Lower lobe of right lung (tissue), 2 donors: Measurements from ENCODE around the gene RPTOR. TPM values are rescaled to one million over a fixed set of nuclear protein-coding genes. Genes with fewer than 3 reads are reported as not detected.

ENCODE experiments used
- ATAC-seq, 2 donors: fragments of 200-7000 bp; cut with Tn5 transposase; one replicate each; pipeline ENCODE4 v1.9.1; 2020 to 2022; ENCODE audit warnings: mild to moderate bottlenecking in 2 of 2, moderate library complexity in 2 of 2
- DNase-seq: peaks from one replicate; pipeline ENCODE4 v3.0.0-alpha.2; 2020
- H3K27ac ChIP-seq: fragments of 200-600 bp; one replicate; pipeline ENCODE4 v1.8.0; 2022
- H3K27me3 ChIP-seq: fragments of 200-600 bp; one replicate; pipeline ENCODE4 v1.8.0; 2022; ENCODE audit warnings: low read depth
- H3K36me3 ChIP-seq: fragments of 200-600 bp; one replicate; pipeline ENCODE4 v1.8.0; 2022; ENCODE audit warnings: mild to moderate bottlenecking
- H3K4me1 ChIP-seq: fragments of 200-600 bp; one replicate; pipeline ENCODE4 v1.8.0; 2022
- H3K4me3 ChIP-seq: fragments of 200-600 bp; one replicate; pipeline ENCODE4 v1.8.0; 2022; ENCODE audit warnings: mild to moderate bottlenecking
- H3K9me3 ChIP-seq: fragments of 200-600 bp; one replicate; pipeline ENCODE4 v1.8.0; 2022
- intact Hi-C: fragments of 100-400 bp; cut with DNase I; formaldehyde crosslinking; loops from one replicate; pipeline ENCODE4 v1.11.0; 2022
- total RNA-seq: library from RNA; stranded (reverse); fragmentation: NEBNext Ultra II Directional; extraction: Animal tissue kit (Norgen Biotek cat#: 25700); gene quantifications from one replicate; pipeline ENCODE4 v1.2.1, GENCODE V29; 2021
- TF ChIP-seq, protein P1 (sequence below): fragments of 200-600 bp; IDR thresholded peaks from one replicate; pipeline ENCODE4 v1.8.0; 2022; ENCODE audit warnings: antibody characterized with exemption, mild to moderate bottlenecking
- donor health status: DM: no; HTN: yes; CAD: no; lungs with severe emphysema.

RPTOR gene
- total RNA-seq, 1 donor from 2014 or later: 34.0 TPM

DNA sequence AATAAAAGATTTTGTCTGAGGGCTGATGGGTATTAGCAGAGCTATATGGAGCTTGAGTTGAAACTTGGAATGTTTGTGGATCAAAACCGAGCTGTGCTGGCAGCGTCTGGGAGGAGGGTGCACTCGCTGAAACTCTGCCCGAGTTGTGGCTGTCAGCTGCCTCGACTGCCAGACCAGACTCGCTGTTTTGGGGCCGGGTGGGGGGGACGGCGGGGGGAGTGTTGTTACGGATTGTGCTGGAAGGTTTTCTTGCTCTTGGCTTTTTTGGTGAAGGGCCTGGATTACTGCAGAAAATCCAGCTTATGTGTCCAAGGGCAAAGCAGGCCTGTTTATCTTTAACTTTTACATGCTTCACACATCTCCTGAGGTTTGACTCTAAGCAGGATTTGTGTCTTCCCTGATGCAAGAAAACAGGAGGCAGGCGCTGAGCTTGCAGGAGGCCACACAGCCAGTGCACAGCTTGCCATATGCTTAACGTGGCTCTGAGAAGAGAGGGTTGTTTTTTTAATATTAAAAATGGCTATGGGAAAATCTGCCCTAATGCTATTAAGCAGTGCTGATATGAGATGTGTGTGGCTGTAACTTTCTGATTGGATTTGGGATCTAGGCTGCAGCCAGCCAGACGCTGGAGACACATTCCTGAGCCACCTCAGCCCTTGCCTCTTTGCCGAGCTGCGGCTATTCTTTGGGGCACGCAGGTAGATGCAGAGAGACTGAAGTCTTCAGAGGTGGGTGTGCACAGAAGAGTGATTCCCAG is 20.5 kb upstream of the RPTOR start:
- intact Hi-C loops: no loop called here
- TF ChIP-seq, protein P1, sequence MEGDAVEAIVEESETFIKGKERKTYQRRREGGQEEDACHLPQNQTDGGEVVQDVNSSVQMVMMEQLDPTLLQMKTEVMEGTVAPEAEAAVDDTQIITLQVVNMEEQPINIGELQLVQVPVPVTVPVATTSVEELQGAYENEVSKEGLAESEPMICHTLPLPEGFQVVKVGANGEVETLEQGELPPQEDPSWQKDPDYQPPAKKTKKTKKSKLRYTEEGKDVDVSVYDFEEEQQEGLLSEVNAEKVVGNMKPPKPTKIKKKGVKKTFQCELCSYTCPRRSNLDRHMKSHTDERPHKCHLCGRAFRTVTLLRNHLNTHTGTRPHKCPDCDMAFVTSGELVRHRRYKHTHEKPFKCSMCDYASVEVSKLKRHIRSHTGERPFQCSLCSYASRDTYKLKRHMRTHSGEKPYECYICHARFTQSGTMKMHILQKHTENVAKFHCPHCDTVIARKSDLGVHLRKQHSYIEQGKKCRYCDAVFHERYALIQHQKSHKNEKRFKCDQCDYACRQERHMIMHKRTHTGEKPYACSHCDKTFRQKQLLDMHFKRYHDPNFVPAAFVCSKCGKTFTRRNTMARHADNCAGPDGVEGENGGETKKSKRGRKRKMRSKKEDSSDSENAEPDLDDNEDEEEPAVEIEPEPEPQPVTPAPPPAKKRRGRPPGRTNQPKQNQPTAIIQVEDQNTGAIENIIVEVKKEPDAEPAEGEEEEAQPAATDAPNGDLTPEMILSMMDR: no peak
- DNase-seq: no peak
- H3K27me3 ChIP-seq: peaks cover 22% of the 10 kb centered on the region
- H3K9me3 ChIP-seq: no peaks in the 10 kb centered on the region
- no peaks in the 10 kb centered on the region for H3K36me3 ChIP-seq
- no peak overlapping the region for H3K27ac ChIP-seq
- no peaks in the 10 kb centered on the region for H3K4me1 ChIP-seq
- no peak overlapping the region for H3K4me3 ChIP-seq
- ATAC-seq: no peak

DNA sequence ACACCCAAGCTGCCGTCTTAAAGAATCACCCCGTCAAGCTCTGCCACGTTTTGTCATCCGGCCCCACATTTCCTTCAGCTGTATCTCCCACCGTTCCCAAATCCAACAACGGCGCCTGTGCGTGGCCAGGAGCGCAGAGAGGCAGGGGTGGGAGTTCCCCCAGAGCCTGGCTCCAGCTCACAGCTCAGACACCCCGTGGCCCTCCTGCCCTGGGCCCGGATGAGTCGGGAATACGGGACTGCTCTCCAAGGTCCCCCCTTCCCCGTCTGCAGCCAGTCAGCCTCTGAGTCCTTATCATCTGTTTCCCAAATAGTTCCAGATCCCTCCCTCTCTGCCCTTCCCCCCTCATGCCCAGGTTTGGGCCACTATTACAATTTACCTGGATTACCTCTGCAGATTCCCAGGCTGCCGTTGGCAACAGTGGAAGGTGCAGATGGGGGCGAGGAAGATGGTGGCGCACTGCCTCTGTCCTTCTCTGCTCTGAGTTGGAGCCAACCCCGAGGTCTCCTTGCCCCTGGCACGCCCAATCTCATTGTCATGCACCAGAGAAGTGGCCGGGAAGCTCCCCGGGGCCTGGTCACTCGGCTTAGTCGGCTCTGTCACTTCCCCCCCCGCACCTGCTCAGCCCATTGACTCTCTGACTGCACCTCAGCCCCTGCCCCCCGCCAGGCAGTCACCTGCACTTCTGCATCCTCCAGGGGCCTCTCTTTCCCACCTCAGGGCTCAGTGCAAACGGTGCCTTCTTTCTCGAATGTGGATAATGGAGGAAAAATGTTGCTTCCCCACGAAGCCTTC is 18.3 kb upstream of the RPTOR start:
- no peaks in the 10 kb centered on the region for H3K4me1 ChIP-seq
- intact Hi-C loops: no loop called here
- no peaks in the 10 kb centered on the region for H3K36me3 ChIP-seq
- DNase-seq (no peak), ATAC-seq (no peak)
- H3K9me3 ChIP-seq: no peaks in the 10 kb centered on the region
- TF ChIP-seq, protein P1: no peak
- H3K27ac ChIP-seq: no peak overlapping the region
- no peak overlapping the region for H3K4me3 ChIP-seq
- H3K27me3 ChIP-seq: peaks cover 29% of the 10 kb centered on the region

DNA sequence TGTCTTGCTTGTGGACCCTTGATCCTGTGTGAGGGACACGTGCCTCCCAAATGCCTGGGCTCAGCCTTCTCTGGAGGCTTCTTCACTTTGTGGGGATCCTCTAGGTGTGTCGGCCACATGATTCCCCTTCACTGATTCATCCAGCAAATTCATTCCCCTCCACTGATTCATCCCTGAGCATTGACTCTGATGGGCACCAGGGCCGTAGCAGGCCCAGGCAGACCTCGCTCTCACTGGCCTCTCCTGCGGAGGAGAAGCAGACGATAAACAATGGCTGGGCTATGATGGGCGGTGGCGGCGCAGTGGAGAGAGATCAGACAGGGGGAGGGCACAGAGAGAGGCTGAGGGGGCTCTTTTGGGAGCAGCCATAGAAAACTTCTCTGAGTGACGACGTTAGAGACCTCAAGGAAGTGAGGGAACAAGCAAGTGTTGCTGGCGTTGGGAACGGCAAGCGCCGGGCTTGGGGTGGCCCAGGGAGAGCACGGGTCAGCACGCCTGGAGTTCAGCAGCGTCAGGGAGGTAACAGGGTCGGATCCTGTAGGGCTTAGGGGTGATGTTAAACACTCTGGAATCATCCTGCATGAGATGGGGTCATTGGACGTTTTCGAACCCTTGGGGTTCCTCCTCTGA is 17.5 kb upstream of the RPTOR start:
- H3K36me3 ChIP-seq: no peaks in the 10 kb centered on the region
- H3K27ac ChIP-seq: no peak overlapping the region
- H3K9me3 ChIP-seq: no peaks in the 10 kb centered on the region
- no peak overlapping the region for H3K4me3 ChIP-seq
- TF ChIP-seq, protein P1: no peak
- no peaks in the 10 kb centered on the region for H3K4me1 ChIP-seq
- DNase-seq: no peak
- intact Hi-C loops: no loop called here
- ATAC-seq: no peak
- peaks cover 29% of the 10 kb centered on the region for H3K27me3 ChIP-seq

DNA sequence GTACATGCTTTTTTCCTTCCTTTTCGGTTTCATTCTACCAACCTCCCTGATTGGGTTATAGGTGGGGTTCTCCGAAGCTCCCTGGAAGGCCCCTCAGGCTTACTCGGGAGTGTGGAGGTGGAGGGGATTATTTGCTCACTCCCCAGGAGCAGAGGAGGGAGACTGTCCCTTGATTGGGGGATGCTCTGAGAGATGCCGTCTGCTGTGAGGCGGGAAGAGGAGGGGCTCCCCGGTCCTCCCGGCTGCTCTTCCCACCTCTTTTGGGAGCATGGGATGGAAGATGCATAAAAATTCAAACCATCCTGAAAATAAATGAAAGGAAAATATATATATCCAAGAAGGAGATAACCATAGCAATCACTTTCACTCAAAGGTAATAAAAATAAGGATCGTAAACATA is 16.1 kb upstream of the RPTOR start:
- no peaks in the 10 kb centered on the region for H3K36me3 ChIP-seq
- TF ChIP-seq, protein P1: no peak
- no peaks in the 10 kb centered on the region for H3K9me3 ChIP-seq
- ATAC-seq (no peak), DNase-seq (no peak)
- intact Hi-C loops: no loop called here
- no peak overlapping the region for H3K4me3 ChIP-seq
- H3K27ac ChIP-seq: no peak overlapping the region
- H3K4me1 ChIP-seq: no peaks in the 10 kb centered on the region
- peaks cover 22% of the 10 kb centered on the region for H3K27me3 ChIP-seq

DNA sequence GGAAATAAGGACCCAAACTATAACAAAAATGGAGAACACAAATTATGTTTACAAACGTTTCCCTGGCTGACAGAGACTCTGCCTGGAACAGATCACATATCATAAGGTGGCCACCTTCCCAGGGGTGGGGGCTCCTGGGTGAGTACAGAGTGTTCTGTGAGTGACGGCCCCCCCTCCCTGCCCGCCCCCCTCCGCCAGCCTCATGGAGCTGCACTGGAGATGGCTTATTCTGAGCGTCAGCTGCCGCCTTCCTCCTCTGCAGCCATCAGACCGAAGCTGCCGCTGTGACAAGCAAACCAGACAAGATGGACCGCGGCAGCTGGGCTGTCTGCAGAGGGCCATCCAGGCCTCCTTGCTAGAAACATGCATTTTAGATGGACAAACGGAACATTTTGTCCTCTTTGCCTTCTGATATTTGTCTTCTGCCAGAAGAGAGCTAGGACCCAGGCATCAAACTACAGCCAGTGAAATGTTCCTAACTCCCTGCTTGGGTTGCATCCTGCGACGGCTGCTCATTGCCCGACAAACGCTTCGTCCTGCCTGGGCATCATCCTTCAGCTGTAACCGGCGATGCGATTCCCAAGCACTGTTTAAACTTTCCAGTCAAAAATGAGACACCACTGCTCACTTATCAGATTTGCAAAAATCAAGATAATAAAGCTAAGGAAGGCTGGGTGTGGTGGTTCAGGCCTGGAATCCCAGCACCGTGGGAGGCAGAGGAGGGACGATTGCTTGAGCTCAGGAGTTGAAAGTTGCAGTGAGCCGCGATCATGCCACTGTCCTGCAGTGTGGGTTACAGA is 15.3 kb upstream of the RPTOR start:
- DNase-seq: no peak
- Histone ChIP-seq H3K36me3 (no peaks in the 10 kb centered on the region), H3K9me3 (no peaks in the 10 kb centered on the region), H3K4me3 (no peak overlapping the region), H3K4me1 (no peaks in the 10 kb centered on the region), H3K27me3 (peaks cover 20% of the 10 kb centered on the region), H3K27ac (no peak overlapping the region)
- no peak for ATAC-seq
- intact Hi-C loops: no loop called here
- TF ChIP-seq, protein P1: no peak
